ENCODE results near the gene TIMM50.
"Not testable (repeated sequence)": the region's sequence is repeated elsewhere in the genome, so short reads cannot be mapped to it uniquely, and the experiment has no call there.

The TIMM50 gene

DNA sequence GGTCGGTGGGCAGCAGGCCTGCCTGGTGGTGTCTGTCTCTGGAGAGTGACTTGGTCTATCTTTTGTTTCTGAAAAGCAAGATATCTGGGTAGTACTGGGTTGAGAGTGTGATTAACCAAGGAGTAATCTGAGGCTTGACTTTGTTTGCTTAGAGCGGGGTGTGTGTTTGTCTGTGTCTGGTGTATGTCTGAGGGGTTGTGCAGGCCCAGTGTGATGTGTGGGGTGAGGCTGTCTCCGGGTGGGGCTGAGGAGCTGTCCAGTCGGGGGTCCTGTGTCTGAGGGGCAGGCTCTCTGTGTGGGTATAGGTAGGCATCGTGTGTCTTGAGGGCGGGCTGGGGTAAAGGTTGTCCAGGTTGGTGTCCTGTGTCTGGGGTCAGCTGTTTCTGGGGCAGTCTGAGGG is 11.1 kb upstream of the TIMM50 start:
- no peak for DNase-seq (ENCODE audit: low spot score)

GRCh38 chr19:39470724-39471339 is 9.8 kb upstream of the TIMM50 start:
- DNase-seq (ENCODE audit: low spot score): no peak

GRCh38 chr19:39471756-39472536 is 8.7 kb upstream of the TIMM50 start:
- no peak for DNase-seq (ENCODE audit: low spot score)

DNA sequence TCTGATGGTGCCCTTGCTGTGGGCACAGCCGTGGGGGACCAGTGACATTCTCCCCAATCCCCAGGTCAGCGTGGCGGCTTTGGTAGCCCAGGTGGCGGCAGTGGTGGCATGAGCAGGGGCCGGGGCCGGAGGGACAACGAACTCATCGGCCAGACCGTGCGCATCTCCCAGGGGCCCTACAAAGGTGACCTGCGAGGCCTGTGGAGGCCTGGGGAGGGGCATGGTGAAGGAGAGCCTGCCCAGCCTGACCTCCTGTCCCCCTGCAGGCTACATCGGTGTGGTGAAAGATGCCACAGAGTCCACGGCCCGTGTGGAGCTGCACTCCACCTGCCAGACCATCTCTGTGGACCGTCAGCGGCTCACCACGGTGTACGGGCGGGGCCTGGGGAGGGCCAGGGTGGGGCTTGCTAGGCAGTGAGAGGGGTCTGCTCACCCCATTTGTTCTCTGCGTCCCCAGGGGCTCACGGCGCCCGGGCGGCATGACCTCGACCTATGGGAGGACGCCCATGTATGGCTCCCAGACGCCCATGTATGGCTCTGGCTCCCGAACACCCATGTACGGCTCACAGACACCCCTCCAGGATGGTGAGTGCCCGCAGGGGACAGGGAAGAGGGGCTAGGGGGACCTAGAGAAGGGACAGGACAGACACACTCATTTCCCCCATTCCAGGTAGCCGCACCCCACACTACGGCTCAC is 7.7 kb upstream of the TIMM50 start:
- no peak for DNase-seq (ENCODE audit: low spot score)

DNA sequence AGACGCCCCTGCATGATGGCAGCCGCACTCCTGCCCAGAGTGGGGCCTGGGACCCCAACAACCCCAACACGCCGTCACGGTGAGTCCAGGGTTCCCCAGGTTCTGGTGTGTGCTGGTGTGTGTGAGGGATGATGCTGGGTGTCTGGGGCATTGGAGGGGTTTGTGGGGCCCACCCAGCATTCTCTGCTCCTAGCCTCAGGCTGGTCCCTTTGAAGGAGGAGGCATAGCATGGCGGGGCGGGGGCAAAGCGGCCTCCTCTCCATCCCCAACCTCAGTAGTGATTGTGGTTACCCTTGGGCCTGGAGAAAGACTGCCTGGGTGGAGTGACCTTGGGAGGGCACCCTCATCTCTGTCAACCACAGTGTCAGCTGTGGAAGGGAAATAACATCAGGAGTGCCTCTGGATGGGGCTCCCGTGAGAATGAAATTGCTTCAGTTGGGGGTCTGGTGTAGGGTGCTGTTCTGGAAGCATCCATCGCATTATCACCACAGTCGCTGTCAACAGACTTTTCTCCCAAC is 7.1 kb upstream of the TIMM50 start:
- DNase-seq (ENCODE audit: low spot score): no peak

- DNase-seq (ENCODE audit: low spot score): peak; percentile 77
Measured at GRCh38 chr19:39474139-39474620, 6.5 kb upstream of the TIMM50 start.

DNA sequence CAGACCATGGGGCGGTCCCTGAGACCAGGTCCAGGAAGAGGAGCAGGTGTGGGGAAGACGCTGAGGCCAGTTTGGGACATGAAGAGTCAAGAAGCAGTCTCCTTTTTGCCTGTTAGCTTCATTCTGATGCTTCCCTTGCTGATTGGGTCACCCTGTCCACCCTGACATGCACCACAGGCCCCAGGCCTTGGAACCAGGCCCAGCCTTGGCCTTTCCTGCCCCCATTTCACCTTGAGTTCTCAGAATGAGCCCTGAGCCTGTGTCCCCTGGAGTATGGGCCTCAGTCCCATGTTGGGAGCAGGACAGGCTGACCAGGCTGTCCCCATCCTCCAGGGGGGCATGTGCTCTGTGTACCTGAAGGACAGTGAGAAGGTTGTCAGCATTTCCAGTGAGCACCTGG is 4.9 kb upstream of the TIMM50 start:
- DNase-seq (ENCODE audit: low spot score): no peak

- not testable (repeated sequence) for DNase-seq (ENCODE audit: low spot score)
Measured at GRCh38 chr19:39479319-39479801, 1.3 kb upstream of the TIMM50 start.

- DNase-seq (ENCODE audit: low spot score): no peak
Measured at GRCh38 chr19:39479916-39480315, 722 bp upstream of the TIMM50 start.

DNA sequence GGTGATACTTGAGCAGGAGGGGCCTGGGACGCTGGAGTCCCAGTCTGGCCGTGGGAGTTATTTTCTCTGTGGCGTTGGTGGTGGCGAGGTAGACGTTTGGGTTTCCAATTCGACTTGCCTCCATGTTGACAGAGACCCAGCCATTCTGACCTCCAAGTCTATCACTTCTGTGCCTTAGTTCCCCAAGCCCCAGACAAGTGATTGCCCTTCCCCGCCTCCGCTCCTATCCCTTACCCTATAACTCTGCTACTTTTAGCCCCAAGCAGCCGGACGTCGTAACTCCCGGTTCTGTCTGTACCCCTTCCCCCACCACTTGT is 549 bp downstream of the TIMM50 start:
- peak; percentile 26 for DNase-seq (ENCODE audit: low spot score)

GRCh38 chr19:39481676-39482075 is 1.0 kb downstream of the TIMM50 start:
- DNase-seq (ENCODE audit: low spot score): no peak

DNA sequence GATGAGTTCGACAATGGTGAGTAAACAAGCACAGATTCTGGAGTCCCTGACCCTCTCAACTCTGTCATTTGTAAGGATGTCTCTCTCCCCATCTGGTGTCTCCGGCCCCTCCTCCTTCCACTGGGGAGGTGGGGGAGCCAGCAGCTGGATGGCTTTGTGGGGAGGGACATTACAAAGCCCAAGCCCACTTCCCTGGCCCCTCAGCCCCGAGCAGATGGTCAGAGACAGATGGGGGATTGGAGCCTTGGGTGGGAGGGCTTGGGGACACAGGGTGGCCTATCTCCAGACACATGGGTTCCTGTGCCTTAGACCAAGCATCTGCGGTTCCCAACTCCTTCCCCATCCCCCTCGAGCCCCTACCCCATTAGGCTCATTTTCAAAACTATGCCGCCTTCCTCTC is 2.5 kb downstream of the TIMM50 start:
- DNase-seq (ENCODE audit: low spot score): no peak

DNA sequence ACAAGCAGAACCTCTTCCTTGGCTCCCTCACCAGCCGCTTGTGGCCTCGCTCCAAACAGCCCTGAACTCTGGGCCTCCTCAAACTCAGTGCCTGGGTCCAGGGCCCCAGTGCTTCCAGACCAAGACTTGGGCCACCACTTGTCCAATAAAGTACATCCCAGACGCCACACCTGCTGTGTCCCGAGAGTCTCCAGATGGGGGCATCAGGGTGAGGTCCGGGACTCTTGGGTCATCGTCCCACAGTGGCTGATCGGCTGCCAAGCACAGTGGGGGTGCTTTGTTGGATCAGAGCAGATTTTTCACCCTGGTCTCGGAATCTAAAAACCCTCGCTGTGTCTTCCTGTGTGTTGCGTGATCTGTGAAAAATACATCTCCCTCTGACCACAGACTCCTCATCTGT is 9.1 kb downstream of the TIMM50 start:
- no peak for DNase-seq (ENCODE audit: low spot score)

- no peak for DNase-seq (ENCODE audit: low spot score)
Measured at GRCh38 chr19:39492225-39492624, 11.6 kb downstream of the TIMM50 start.

GRCh38 chr19:39492788-39493187 is 12.2 kb downstream of the TIMM50 start:
- DNase-seq (ENCODE audit: low spot score): no peak

DNA sequence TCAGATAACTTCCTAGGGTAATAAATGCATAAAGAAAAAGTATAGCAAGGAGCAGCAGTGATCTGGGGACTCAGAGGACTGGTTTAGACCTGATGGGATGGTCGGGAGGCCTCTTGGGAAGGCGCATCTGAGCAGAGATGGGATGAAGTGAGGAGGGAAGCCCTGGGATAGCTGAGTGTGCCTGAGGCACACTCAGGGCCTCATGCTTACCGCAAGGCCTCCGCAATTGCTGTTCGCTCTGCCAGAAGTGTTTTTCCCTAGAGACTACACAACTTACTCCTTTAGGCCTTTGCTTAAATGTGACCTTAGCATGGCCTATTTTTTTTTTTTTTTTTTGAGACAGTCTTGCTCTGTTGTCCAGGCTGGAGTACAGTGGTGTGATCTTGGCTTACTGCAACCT is 14.0 kb downstream of the TIMM50 start:
- no peak for DNase-seq (ENCODE audit: low spot score)

GRCh38 chr19:39496063-39496462 is 15.4 kb downstream of the TIMM50 start:
- DNase-seq (ENCODE audit: low spot score): no peak

DNA sequence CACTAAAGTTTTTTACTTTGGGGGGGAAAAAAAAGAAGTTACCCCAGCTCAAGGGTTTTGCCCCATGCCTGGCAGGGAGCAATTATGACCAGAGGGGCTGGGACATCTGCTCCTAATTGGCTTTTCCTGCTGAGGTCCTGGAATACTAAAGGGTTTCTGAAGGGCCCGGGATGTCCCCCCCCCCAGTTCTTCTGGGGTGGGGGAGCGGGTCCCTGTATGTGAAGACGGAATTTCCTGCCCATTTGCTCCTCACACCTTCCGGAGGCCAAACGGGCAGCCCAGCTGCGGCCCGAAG is 17.0 kb downstream of the TIMM50 start:
- DNase-seq (ENCODE audit: low spot score): no peak

DNA sequence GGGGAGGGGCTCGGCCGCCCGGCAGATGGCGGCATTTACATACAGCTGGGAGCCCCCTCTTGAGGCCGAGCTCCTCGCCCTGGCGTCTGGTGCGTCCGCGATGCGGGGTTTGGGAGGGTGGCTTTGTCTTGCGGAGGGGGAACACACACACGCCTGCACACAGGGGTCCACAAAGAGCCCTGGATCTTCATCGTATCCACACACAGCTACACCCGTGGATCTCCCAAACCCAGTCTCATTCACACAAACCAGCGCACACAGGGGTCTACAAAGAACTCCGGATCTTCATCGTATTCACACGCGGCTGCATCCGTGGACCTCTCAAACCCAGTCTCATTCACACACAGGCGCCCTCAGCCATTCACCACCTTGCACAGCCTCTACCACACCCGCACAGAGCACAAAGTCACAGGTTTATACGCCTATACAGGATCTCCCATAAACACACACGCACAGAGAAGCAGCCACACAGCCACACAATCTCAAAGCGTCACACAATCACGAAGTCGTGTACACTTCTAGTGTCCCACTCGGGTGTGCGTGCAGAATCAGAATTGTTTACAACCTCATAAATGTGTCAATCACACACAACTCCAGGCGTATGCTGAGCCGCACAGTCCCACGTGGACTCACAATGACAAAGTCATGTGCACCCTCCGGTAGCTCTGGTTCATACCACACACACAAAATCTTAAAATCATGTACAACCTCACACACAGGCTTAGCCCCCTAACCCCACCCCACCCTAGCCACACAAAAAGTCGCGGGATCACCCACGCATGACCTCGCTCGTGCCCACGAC is 17.6 kb downstream of the TIMM50 start:
- peak; percentile 53 for DNase-seq (ENCODE audit: low spot score)

DNA sequence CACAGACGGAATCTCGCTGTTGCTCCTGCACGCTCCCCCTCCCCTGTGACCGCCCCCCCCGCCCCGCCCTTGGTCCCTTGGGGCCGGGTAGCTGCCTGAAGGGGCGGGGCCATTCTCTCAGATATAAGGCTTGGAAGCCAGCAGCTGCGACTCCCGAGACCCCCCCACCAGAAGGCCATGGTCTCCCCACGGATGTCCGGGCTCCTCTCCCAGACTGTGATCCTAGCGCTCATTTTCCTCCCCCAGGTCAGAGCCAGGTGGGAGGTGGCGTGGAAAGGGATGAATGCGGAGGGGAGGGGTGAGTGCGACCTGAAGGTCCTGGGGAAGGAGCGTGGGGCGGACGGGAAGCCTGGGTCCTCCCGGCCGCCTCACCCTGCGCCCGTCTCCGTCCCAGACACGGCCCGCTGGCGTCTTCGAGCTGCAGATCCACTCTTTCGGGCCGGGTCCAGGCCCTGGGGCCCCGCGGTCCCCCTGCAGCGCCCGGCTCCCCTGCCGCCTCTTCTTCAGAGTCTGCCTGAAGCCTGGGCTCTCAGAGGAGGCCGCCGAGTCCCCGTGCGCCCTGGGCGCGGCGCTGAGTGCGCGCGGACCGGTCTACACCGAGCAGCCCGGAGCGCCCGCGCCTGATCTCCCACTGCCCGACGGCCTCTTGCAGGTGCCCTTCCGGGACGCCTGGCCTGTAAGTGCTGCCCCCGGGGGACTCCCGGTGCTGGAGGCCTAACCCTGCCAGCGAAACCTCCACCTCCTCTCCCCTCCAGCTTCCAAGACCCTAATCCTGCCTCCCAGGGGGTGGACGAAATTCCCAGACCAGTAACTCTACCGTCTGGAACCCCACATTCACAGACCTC is 18.4 kb downstream of the TIMM50 start, which contains the start of gene DLL3:
DLL3 (plus strand) TSS at position 150 of the 845 bp plus-strand sequence; CDS start at position 178, 28 bp downstream.
- no peak for DNase-seq (ENCODE audit: low spot score)

DNA sequence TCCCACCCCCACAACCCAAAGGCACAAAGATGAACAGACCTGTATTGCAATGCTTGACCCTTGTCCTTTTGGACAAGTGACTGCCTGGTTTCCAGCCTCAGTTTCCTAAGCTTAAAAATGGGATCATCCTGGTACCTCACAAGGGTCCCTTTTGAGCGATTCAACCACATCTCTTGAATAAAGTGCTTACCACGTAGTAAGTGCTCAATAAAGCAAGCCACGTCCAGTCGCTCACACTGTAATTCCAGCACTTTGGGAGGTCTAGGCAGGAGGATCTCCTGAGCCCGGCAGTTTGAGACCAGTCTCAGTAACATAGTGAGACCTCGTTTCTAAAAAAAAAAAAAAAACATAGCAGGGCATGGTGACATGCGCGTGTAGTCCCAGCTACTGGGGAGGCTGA is 19.3 kb downstream of the TIMM50 start:
- DNase-seq (ENCODE audit: low spot score): no peak
